ENCODE data around the gene CAMSAP1.

Gene CAMSAP1

DNA sequence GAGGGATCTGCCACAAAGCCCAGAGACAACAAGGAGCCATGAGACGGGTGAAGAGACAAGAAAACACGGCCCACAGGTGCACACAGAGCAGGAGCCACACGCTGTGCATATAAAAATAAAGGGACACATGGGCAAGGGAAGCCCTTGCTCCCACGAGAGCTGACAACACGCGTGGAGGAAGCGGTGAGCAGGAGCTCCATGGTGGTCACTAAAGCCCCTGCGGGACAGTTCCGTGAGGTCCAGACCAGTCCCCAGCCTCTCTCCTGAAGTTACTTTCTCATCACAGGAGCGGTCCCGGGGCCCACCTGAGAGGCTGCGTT is 90.7 kb downstream of the CAMSAP1 start:
- DNase-seq (ENCODE audit: extremely low read depth, low read depth): no peak
- TF ChIP-seq CTCF (IDR thresholded peaks at IDR 0.05; ENCODE audit: low read depth, low read length, missing control alignments): no peak
- H3K4me3 ChIP-seq (replicated peaks; ENCODE audit: low read depth, low read length): no peak overlapping the region

DNA sequence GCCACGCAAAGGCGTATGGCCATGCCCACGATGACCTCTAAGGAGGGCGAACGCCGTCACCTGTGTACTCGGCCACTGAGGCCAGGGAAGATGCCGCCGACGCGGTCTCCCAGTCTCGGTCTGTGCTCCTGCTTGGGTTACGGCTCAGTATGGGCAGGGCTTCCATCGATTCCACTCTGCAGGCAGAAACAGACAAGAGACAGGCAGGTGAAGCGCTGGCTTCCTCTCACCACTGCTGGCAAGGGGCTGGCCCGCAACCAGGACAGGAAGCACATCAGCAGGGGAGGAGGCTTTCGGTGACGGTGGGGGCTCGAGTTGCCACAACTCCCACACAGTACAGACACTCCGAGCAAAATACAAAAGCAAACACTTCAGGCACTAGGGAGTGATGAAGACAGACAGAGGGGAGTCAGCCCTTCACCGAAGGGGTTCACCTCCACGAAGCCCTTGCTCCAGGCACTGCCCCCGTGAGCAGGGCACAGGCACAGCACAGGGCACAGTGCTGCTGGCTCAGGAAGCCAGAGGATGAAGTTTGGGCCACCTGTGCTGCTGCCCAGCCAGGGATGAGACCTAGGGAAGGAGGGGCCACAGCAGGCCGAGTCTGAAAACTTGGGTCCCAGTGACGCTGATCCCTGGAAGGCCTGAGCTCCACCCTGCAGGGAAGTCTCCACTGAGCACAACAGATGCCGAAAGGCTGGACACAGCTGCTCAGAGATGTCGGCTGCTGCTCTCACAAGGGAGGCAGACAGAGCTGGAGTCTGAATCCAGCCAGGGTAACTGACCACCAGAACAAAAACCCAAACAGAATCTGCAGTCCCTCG is 91.3 kb downstream of the CAMSAP1 start:
- DNase-seq (ENCODE audit: extremely low read depth, low read depth): no peak
- TF ChIP-seq CTCF (IDR thresholded peaks at IDR 0.05; ENCODE audit: low read depth, low read length, missing control alignments): no peak
- H3K4me3 ChIP-seq (replicated peaks; ENCODE audit: low read depth, low read length): no peak overlapping the region

GRCh38 chr9:135815413-135815812 is 91.9 kb downstream of the CAMSAP1 start:
- no peak for TF ChIP-seq CTCF (IDR thresholded peaks at IDR 0.05; ENCODE audit: low read depth, low read length, missing control alignments)
- DNase-seq (ENCODE audit: extremely low read depth, low read depth): no peak
- no peak overlapping the region for H3K4me3 ChIP-seq (replicated peaks; ENCODE audit: low read depth, low read length)

DNA sequence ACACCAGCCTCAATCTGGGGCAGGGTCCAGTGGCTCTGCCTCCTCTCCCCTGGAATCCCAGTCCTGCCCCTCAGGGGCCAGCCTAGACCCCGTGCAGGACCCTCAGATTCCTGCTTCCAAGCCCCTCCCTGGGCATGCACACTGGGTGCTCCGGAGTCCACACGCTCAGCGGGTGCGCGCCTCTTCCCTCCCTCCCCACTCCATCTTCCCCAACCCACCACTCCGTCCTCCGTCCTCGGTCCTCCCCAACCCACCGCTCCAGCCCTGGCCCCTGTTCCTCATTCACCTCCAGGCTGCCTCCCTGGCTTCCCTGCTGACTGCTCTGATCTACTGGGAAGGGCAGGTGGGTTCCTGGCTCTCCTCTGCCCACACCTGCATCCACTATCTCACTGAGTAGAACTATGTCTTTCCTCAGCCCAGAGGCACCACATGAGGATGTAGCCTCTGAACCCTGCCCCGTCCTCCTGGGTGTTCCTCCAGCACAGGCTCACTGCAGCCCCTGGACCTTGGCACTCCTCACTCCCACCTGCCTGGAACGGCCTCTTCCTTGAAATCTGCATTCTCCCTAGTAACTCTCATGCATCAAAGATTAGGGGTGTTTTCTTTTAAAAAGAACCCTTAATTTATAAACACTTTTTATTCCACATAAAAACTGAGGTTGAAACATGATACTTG is 92.8 kb downstream of the CAMSAP1 start:
- H3K4me3 ChIP-seq (replicated peaks; ENCODE audit: low read depth, low read length): no peak overlapping the region
- no peak for TF ChIP-seq CTCF (IDR thresholded peaks at IDR 0.05; ENCODE audit: low read depth, low read length, missing control alignments)
- no peak for DNase-seq (ENCODE audit: extremely low read depth, low read depth)

DNA sequence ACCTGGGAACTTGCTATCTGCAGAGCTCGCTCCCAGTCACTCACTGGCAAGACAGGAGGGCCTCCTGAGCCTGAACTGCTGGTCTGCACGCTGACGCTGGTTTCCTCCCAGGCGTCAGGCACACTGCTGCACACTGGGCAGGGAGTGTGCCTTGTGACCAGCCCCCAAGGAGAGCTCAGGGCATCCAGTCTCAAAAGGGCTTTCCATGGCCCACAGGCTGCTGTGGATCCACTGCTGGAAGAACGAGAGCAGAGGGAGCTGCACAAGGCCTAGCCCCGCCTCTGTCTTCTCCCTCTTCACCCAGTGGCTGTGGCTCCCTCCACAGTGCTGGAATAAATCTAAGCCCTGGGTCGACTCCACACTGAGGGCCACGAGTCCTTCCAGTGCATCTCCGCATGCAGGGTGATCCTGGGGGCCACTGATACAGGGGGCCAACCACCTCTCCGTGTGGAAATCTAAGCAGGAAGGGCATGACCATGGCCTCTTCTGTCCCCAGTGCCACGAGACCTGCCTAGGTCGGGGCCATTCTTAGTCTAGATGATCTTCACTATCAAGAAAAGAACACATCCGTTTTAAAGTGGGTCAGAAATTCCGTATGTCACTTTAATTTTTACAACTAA is 93.6 kb downstream of the CAMSAP1 start:
- H3K4me3 ChIP-seq (replicated peaks; ENCODE audit: low read depth, low read length): no peak overlapping the region
- no peak for DNase-seq (ENCODE audit: extremely low read depth, low read depth)
- no peak for TF ChIP-seq CTCF (IDR thresholded peaks at IDR 0.05; ENCODE audit: low read depth, low read length, missing control alignments)

GRCh38 chr9:135812961-135813360 is 94.4 kb downstream of the CAMSAP1 start:
- no peak for TF ChIP-seq CTCF (IDR thresholded peaks at IDR 0.05; ENCODE audit: low read depth, low read length, missing control alignments)
- H3K4me3 ChIP-seq (replicated peaks; ENCODE audit: low read depth, low read length): no peak overlapping the region
- DNase-seq (ENCODE audit: extremely low read depth, low read depth): no peak

Data from HFF-Myc (cell line).